Measurements from ENCODE around the gene SDC1.
"Not testable (repeated sequence)": the region's sequence is repeated elsewhere in the genome, so short reads cannot be mapped to it uniquely, and the experiment has no call there.

SDC1 gene

DNA sequence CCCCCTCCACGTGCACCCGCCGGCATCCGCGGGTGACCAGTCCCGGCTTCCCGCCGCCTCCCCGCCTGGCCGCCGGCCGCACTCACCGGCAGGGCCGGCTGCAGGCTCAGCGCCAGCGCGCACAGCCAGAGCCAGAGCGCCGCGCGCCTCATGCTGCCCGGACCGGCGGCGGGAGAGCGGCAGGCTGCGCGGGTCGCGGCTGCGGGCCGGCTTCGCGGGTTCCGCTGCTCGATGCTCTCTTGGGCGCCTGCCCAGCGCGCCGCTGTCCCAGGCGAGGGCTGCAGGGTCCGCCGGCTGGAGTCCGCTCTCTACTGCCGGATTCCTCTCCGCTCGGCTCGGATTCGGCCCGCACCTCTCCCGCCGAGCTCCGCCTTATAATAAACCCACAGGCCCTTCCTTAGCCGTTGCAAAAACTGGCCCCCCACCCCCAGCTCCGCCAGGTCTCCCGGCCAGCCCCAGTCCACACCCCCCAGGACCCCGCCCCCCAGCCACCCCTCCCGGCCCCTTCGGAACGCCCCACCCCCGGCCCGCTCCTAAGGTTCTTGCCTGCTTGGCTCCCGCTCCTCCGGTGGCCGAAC is at the start of gene SDC1:
Gene SDC1 (minus strand): TSS at position 415 of the 578 bp plus-strand sequence. CDS start 263 bp downstream, at position 152.
- DNase-seq (ENCODE audit: low read depth): no peak

DNA sequence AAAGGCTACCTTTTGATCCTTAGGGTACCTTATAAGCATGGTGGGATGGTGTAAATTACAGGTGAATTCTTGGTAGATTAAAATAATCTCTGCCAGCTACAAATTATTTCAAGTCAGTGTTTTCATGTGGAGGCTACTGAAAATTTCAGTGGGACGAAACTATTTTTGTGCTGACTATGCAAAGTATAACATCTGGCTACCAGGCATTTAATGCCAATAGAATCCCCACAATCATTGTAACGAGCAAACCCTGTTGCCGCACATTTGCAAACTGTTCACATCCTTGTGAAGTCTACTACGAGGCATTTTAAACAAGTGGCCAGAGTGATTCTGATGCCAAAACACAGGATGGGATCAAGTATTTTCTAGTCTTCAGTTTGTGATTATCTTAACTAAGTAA is 48.1 kb upstream of the SDC1 start:
- DNase-seq (ENCODE audit: low read depth): no peak

DNA sequence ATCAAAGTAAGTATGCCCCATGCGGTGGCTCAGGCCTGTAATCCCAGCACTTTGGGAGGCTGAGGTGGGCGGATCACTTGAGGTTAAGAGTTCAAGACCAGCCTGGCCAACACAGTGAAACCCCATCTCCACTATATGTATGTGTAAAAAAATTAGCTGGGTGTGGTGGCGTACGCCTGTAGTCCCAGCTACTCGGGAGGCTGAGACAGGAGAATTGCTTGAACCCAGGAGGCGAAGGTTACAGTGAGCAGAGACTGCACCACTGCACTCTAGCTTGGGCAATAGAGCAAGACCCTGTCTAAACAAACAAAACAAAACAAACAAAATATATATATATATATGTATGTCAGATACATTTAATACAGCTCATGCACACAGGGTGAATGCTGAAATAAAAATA is 43.4 kb upstream of the SDC1 start:
- not testable (repeated sequence) for DNase-seq (ENCODE audit: low read depth)

DNA sequence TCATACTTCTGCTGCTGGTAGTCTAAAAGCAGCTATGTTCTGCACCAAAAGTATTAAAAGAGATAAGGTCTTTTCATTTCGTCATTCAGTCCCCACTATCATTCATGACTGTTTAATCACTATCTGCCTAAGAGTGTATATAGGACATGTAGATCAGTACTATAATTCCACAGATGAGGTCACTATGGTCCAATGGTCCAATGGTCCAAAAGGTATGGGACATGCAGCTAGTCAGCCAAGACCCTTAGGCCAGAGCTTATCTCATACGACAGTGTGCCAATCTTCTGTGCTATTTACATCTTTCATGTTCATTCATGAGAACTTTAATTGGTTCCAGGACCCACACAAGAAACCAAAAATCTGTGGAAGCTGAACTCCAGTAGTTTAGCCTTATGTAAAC is 42.6 kb upstream of the SDC1 start:
- no peak for DNase-seq (ENCODE audit: low read depth)

DNA sequence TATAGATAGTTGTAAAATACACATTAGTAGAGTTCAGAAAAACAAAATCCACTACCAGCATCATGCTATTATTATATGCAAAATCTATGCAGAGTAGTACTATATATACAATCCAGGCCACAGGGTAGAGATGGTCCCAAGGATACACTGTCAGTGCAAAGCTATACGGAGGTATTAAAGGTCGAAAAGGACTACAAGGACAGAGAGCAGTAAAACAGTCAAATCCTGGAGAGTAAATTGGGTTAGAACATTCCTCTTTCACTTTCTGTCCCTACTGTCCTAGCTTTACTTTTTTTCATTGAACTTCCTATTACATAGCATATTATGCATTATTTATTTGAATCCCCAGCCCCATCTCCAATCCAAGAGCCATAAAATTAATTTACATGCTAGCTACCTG is 39.7 kb upstream of the SDC1 start:
- no peak for DNase-seq (ENCODE audit: low read depth)

- no peak for DNase-seq (ENCODE audit: low read depth)
Observed at GRCh38 chr2:20257411-20257810, 32.5 kb upstream of the SDC1 start.

- DNase-seq (ENCODE audit: low read depth): no peak
Observed at GRCh38 chr2:20254731-20255130, 29.8 kb upstream of the SDC1 start.

- DNase-seq (ENCODE audit: low read depth): no peak
Observed at GRCh38 chr2:20250436-20250835, 25.5 kb upstream of the SDC1 start.

DNA sequence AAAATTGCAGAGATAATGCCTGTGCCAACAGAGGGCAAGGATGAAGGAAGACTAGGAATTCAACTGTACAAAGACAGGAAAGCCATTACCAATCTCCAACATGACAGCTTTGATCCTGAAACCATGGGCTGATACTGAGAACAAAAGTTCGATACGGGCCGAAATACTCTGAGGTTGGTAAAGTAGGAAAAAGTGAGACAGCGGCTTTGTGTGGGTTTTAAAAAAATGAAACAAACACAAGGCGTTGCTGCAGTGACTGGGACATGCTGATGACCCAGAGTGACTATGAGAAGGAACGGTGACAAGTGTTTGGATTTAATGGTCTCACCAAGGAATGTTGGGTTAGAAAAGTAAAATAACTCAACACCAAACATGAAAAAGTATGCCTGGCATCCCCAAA is 24.2 kb upstream of the SDC1 start:
- DNase-seq (ENCODE audit: low read depth): no peak

- no peak for DNase-seq (ENCODE audit: low read depth)
Observed at GRCh38 chr2:20247084-20247483, 22.2 kb upstream of the SDC1 start.

DNA sequence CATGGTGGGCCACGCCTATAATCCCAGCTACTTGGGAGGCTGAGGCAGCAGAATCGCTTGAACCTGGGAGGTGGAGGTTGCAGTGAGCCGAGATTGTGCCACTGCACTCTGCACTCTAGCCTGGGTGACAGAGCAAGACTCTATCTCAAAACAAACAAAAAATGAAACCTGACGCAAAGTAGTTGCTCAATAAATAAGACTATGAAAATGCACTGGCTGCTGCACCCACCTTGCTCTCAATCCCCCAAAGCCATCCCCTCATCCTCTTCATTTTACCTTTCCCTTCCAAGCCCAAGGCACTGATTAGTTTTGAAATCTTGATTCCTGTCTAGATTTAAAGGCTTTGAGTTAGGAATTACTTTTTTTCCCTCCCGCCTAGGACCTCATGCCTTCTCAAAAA is 18.7 kb upstream of the SDC1 start:
- DNase-seq (ENCODE audit: low read depth): not testable (repeated sequence)

GRCh38 chr2:20242727-20243377 is 17.9 kb upstream of the SDC1 start:
- DNase-seq (ENCODE audit: low read depth): no peak

DNA sequence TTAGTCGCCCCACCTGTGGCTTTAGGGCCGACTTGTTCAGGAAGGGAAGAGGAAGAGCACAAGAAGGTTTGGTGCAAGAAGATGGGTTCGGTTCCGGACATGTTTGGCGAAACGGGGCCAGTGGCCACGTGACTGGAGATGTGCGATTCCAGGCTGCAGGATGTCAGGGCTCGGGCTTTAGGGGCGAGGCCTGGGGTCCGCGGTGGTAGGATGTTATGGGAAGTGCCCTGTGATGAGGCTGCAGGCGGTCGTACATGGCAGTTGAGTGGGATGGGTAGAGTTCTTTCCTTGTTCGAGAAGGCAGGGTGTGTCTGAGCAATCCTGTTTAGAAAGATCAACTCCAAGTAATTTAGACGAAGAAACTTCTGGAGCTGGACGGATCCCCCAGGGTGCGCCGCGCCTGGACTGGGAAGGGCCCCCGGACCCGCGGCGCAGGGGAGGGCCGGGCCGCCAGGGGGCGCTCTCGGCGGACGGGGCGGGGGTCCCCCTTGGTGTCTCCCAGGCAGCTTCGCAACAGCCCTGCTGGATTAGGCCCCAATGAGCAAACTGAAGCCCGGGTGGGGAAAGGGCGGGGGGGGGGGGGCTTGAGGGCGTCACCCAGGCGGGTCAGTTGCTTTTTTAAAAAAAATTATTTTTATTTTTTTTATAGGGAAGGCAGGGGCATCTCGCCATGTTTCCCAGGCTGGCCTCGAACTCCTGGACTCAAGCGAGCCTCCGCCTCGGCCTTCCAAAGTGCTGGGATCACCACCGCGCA is 17.2 kb upstream of the SDC1 start:
- DNase-seq (ENCODE audit: low read depth): no peak

GRCh38 chr2:20240291-20240690 is 15.4 kb upstream of the SDC1 start:
- DNase-seq (ENCODE audit: low read depth): not testable (repeated sequence)

DNA sequence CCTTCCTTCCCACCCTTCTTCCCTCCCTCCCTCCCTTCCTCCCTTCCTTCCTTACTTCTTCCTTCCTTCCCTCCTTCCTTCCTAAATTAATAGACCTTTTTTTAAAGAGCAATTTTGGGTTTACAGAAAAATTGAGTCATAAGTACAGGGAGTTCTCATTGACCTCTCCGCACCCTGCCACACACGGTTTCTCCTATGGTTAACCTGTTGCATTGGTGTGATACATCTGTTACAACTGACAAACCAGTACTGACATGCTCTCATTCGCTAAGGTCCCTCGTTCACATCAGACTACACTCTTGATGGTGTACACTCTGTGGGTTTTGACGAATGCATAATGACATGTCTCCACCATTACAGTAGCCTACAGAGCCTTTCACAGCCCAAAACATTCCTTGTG is 11.6 kb upstream of the SDC1 start:
- no peak for DNase-seq (ENCODE audit: low read depth)

- DNase-seq (ENCODE audit: low read depth): no peak
Observed at GRCh38 chr2:20235655-20236305, 10.8 kb upstream of the SDC1 start.

DNA sequence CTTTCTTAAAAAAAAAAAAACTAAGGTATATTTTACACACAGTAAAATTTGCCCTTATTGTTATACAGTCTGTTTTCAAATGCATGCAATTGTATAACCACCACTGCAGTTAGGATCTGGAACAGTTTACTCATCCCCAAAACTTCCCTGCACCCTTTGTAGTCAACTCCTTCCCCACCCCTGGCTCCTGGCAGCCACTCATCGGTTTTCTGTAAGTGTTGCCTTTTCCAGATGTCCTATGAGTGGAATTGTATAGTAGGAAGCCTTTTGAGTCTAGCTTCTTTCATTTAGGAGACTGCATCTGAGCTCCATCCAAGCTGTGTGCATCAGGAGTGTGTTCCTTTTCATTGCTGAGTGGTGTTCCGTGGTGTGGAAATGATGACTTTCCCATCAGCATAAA is 9.7 kb upstream of the SDC1 start:
- not testable (repeated sequence) for DNase-seq (ENCODE audit: low read depth)

DNA sequence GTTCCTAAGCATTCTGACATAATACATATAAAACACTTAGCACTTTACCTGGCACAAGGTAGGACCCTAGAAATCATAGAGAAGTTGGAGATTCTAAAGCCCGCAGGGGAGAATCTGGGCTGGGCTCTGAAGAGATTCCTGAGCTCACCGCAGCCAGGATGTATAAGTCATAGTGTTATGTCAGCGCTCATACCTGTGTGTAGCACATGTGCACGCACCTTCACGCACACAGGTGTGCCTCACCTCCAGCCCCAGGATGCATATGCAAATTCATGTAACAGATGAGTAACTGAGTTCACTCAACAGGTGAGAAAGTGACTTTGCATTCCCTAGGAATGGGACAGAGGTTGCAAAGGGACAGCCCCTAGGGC is 7.9 kb upstream of the SDC1 start:
- no peak for DNase-seq (ENCODE audit: low read depth)

GRCh38 chr2:20231598-20232026 is 6.7 kb upstream of the SDC1 start:
- no peak for DNase-seq (ENCODE audit: low read depth)

DNA sequence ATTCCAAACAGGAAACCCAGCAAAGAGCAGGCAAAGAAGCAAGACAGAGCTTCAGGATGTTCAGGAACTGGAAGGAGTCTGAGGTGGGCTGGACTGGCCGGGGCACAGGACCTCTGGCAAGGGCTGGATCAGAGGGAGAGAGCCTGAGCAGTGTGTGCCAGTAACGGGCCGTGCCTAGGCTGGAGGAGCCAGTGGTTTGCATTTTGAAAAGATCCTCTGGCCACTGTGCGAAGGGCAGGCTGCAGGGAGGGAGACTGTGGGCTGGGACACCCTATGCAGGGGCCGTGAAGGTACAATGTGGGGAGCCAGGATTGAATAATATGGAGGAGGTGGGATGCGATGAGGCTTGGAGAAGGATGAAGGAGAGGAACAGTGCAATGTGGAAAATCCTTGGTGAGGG is 6.2 kb upstream of the SDC1 start:
- DNase-seq (ENCODE audit: low read depth): no peak

- DNase-seq (ENCODE audit: low read depth): no peak
Observed at GRCh38 chr2:20230114-20230425, 5.1 kb upstream of the SDC1 start.

- DNase-seq (ENCODE audit: low read depth): no peak
Observed at GRCh38 chr2:20229322-20230113, 4.6 kb upstream of the SDC1 start.

All from non-pigmented ciliary epithelial cell (primary cell).